Activated CD4-positive, alpha-beta T cell treated with anti-CD3 and anti-CD28 coated beads for 36 hours (primary cell): ENCODE results near the gene PARP14. TPM values are rescaled to one million over a fixed set of nuclear protein-coding genes. Genes with fewer than 3 reads are reported as not detected.
"Not testable (repeated sequence)": the region's sequence is repeated elsewhere in the genome, so short reads cannot be mapped to it uniquely, and the experiment has no call there.

Experiments
- ATAC-seq: fragments of 200-7000 bp; cut with Tn5 transposase; one replicate; pipeline ENCODE4 v1.10.0; 2021; ENCODE audit warnings: mild to moderate bottlenecking, moderate library complexity
- CTCF ChIA-PET: fragments of 350-600 bp; sonication (Branson Sonifier 250); formaldehyde crosslinking; loops from one replicate; lab custom pipeline; 2021; ENCODE audit warnings: antibody characterized with exemption; lab: Charles Lee
- POLR2A ChIA-PET: fragments of 350-600 bp; sonication (Branson Sonifier 250); formaldehyde crosslinking; loops from one replicate; lab custom pipeline; 2021; ENCODE audit warnings: antibody characterized with exemption, inconsistent platforms; lab: Charles Lee
- DNase-seq: peaks from one replicate; pipeline ENCODE4 v3.0.0-alpha.2; 2020
- H3K27ac Mint-ChIP-seq: one replicate; pipeline ENCODE4 v1.8.0; 2021; ENCODE audit warnings: mixed read lengths
- H3K27me3 Mint-ChIP-seq: one replicate; pipeline ENCODE4 v1.8.0; 2021; ENCODE audit warnings: mixed read lengths
- H3K36me3 Mint-ChIP-seq: one replicate; pipeline ENCODE4 v1.8.0; 2021; ENCODE audit warnings: low read depth, mixed read lengths
- H3K4me1 Mint-ChIP-seq: one replicate; pipeline ENCODE4 v1.8.0; 2021; ENCODE audit warnings: mixed read lengths
- H3K4me3 Mint-ChIP-seq: one replicate; pipeline ENCODE4 v1.8.0; 2021; ENCODE audit warnings: mild to moderate bottlenecking, moderate library complexity, mixed read lengths
- H3K9me3 Mint-ChIP-seq: one replicate; pipeline ENCODE4 v1.8.0; 2021; ENCODE audit warnings: low read depth, mixed read lengths
- intact Hi-C, 2 experiments: fragments of 100-400 bp; cut with DNase I in 1 of 2; cut with micrococcal nuclease in 1 of 2; formaldehyde crosslinking; loops; one replicate each; pipeline versions ENCODE4 v1.14.2 to v1.15.1; 2022 to 2024; cut with DNase I, micrococcal nuclease
- total RNA-seq, 2 experiments: library from RNA; stranded (reverse); gene quantifications; one replicate each; pipeline ENCODE4 v1.2.3, GENCODE V29; 2021

The PARP14 gene, protein sequence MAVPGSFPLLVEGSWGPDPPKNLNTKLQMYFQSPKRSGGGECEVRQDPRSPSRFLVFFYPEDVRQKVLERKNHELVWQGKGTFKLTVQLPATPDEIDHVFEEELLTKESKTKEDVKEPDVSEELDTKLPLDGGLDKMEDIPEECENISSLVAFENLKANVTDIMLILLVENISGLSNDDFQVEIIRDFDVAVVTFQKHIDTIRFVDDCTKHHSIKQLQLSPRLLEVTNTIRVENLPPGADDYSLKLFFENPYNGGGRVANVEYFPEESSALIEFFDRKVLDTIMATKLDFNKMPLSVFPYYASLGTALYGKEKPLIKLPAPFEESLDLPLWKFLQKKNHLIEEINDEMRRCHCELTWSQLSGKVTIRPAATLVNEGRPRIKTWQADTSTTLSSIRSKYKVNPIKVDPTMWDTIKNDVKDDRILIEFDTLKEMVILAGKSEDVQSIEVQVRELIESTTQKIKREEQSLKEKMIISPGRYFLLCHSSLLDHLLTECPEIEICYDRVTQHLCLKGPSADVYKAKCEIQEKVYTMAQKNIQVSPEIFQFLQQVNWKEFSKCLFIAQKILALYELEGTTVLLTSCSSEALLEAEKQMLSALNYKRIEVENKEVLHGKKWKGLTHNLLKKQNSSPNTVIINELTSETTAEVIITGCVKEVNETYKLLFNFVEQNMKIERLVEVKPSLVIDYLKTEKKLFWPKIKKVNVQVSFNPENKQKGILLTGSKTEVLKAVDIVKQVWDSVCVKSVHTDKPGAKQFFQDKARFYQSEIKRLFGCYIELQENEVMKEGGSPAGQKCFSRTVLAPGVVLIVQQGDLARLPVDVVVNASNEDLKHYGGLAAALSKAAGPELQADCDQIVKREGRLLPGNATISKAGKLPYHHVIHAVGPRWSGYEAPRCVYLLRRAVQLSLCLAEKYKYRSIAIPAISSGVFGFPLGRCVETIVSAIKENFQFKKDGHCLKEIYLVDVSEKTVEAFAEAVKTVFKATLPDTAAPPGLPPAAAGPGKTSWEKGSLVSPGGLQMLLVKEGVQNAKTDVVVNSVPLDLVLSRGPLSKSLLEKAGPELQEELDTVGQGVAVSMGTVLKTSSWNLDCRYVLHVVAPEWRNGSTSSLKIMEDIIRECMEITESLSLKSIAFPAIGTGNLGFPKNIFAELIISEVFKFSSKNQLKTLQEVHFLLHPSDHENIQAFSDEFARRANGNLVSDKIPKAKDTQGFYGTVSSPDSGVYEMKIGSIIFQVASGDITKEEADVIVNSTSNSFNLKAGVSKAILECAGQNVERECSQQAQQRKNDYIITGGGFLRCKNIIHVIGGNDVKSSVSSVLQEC (N-terminal part only)
- total RNA-seq, result 10 to 100 TPM; 51.6 to 57.9 TPM

DNA sequence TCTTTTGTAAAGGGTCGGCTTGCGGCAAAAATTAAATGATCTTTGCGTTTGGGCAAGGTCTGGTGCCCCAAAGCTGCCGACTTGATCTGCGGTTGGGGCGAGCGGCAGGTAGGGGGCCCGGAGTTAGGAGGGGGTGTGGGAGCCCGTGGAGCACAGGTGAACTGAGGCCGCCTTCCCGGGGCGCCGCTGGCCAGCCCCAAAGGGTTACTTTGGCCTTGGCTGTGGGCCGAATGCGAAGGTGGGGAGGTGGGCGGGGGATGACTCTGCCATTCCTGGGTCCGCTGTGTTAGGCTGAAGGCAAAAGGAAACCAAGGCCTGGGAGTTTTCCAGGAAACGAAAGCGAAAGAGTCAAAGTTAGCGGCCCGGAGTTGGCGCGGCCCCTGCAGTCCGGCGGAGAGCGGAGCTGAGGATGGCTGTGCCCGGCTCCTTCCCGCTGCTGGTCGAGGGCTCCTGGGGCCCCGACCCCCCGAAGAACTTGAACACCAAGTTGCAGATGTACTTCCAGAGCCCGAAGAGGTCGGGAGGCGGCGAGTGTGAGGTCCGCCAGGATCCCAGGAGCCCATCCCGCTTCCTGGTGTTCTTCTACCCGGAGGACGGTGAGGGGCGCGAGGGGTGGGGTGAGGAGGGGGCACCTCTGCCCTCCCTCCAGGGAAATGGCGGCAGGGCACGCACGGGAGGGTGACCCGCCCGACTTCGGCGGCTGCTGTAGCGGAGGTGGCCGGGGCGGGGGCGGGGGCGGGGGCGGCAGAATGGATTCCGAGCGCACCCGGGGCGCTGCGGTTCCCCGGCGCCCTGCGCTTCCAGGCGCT lies at the start of gene PARP14:
Gene PARP14 (plus strand): TSS at position 365 of the 809 bp plus-strand sequence. CDS start 45 bp downstream, at position 410.
- peaks cover 12% of the 10 kb centered on the region for H3K36me3 Mint-ChIP-seq
- ChIA-PET CTCF (interaction anchor here (1.0 to 4.8 kb wide), 13 partner anchors 8 to 298 kb away, joined by 3 to 58 read pairs (median 12); partner anchors contain the start of genes DTX3L, MIX23 and PARP9), POLR2A (interaction anchor here (0.6 to 1.8 kb wide), 3 partner anchors 113 to 264 kb away, joined by 3 to 7 read pairs (median 4); partner anchors contain the start of genes HSPBAP1 and WDR5B)
- H3K4me3 Mint-ChIP-seq, result peak within 1 kb of the TSS; percentile 95
- intact Hi-C loops, result loop anchor here (1.0 to 10.0 kb wide), 7 partner anchors 70 to 846 kb away; partner anchors contain the start of genes WDR5B (in 2 of the 2), EAF2 (in 1 of the 2), HSPBAP1 (in 1 of the 2) and IQCB1 (in 1 of the 2)
- ATAC-seq (peak; percentile 71), DNase-seq (peak; percentile 80)
- peaks cover 52% of the 10 kb centered on the region for H3K4me1 Mint-ChIP-seq
- no peaks in the 10 kb centered on the region for H3K27me3 Mint-ChIP-seq
- H3K27ac Mint-ChIP-seq, result peak within 1 kb of the TSS; percentile 97
- no peaks in the 10 kb centered on the region for H3K9me3 Mint-ChIP-seq

DNA sequence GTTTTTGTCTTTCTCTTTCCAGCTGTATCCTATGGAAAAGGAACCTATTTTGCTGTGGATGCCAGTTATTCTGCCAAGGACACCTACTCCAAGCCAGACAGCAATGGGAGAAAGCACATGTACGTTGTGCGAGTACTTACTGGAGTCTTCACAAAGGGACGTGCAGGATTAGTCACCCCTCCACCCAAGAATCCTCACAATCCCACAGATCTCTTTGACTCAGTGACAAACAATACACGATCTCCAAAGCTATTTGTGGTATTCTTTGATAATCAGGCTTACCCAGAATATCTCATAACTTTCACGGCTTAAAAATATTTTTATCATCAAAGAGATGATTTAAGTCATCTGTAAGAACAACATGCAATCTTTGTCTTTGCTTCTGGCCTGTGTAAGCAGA lies 44.9 kb upstream of the PARP14 start:
- intact Hi-C loops, result no loop called here
- POLR2A ChIA-PET, result no interaction called here
- H3K9me3 Mint-ChIP-seq, result no peaks in the 10 kb centered on the region
- no peak for DNase-seq
- H3K4me3 Mint-ChIP-seq, result no peak overlapping the region
- ATAC-seq, result no peak
- CTCF ChIA-PET, result interaction anchor here (0.8 kb wide), 1 partner anchor 267 kb away, joined by 3 read pairs; no protein-coding TSS in a partner anchor
- H3K27me3 Mint-ChIP-seq, result no peaks in the 10 kb centered on the region
- no peak overlapping the region for H3K27ac Mint-ChIP-seq
- H3K36me3 Mint-ChIP-seq, result peaks cover 6% of the 10 kb centered on the region
- no peaks in the 10 kb centered on the region for H3K4me1 Mint-ChIP-seq

DNA sequence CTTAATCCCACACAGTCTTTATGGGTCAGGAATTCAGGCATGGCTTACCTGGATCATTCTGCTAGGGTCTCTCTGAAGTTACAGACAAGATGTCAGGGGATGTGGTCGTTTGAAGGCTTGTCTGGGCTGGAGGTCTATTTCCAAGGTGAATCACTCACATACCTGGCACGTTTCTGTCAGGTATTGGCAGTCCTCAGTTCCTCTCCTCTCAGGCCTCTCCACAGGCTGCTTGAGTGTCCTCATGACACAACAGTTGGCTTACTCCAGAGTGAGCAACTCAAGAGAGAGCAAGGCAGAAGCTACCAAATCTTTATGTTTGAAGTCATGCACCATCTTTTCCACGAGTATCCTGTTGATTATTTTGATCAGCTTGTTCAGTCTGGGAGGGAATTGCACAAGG lies 43.9 kb upstream of the PARP14 start:
- POLR2A ChIA-PET, result no interaction called here
- CTCF ChIA-PET, result interaction anchor here (0.6 kb wide), 1 partner anchor 430 kb away, joined by 3 read pairs; the partner anchor contains the start of gene PDIA5
- Mint-ChIP-seq H3K9me3 (no peaks in the 10 kb centered on the region), H3K4me1 (no peaks in the 10 kb centered on the region), H3K4me3 (no peak overlapping the region), H3K36me3 (peaks cover 6% of the 10 kb centered on the region), H3K27ac (no peak overlapping the region), H3K27me3 (no peaks in the 10 kb centered on the region)
- no peak for DNase-seq
- intact Hi-C loops, result no loop called here
- ATAC-seq, result no peak

DNA sequence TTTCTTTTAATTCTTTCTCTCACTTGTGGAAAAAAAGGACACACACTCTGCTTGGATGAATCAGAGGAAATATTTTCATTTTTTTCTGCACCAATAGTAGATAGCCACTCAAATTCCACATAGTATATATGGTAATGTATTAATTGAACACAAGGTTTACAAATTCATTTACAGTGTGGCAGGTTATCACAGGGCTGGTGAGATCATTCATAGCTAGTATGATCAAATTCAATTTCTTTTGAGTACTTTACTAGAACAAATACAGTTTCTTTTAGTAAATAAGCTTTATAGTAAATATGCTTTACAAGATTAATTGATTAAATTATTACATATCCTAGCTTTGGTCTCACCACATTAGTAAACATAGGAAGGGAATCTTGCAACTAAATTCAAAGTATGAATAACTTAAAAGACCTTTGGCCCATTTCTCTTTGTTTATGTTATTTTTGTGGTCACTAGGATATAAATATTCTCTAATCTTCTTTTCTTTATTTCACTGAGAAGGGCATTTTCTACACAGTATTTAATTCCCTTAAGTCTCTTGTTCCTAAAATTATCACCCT lies 40.1 kb upstream of the PARP14 start:
- DNase-seq (no peak), ATAC-seq (no peak)
- Mint-ChIP-seq H3K9me3 (no peaks in the 10 kb centered on the region), H3K4me1 (peaks cover 6% of the 10 kb centered on the region), H3K4me3 (no peak overlapping the region), H3K27me3 (no peaks in the 10 kb centered on the region), H3K36me3 (peaks cover 4% of the 10 kb centered on the region), H3K27ac (no peak overlapping the region)
- CTCF ChIA-PET, result interaction anchor here (0.7 to 2.0 kb wide), 4 partner anchors 12 to 216 kb away, joined by 3 to 6 read pairs (median 4); no protein-coding TSS in a partner anchor
- intact Hi-C loops, result no loop called here
- POLR2A ChIA-PET, result interaction anchor here (0.5 kb wide), 1 partner anchor 1386 kb away, joined by 6 read pairs; no protein-coding TSS in a partner anchor

DNA sequence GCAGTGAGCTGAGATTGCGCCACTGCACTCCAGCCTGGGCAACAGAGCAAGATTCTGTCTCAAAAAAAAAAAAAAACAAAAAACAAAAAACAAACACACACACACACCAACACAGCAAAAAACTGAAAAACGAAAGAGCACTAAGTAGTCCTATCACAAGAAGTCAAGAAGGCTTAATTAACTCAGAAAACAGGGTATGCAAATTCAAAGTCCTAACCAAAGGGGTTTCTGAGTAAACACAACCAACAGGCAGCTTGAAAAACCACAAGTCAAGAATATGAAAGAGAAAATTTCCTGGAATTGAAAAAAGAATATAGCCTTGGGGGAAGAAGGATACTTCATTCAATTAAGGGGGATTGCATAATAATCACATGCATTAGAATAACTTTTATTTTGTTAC lies 37.7 kb upstream of the PARP14 start:
- ChIA-PET POLR2A (no interaction called here), CTCF (interaction anchor here (0.7 kb wide), 1 partner anchor 21 kb away, joined by 3 read pairs; no protein-coding TSS in a partner anchor)
- DNase-seq (no peak), ATAC-seq (peak; percentile 64)
- intact Hi-C loops, result no loop called here
- peaks cover 6% of the 10 kb centered on the region for H3K4me1 Mint-ChIP-seq
- no peak overlapping the region for H3K27ac Mint-ChIP-seq
- H3K36me3 Mint-ChIP-seq, result no peaks in the 10 kb centered on the region
- no peak overlapping the region for H3K4me3 Mint-ChIP-seq
- peaks cover 3% of the 10 kb centered on the region for H3K27me3 Mint-ChIP-seq
- H3K9me3 Mint-ChIP-seq, result no peaks in the 10 kb centered on the region

DNA sequence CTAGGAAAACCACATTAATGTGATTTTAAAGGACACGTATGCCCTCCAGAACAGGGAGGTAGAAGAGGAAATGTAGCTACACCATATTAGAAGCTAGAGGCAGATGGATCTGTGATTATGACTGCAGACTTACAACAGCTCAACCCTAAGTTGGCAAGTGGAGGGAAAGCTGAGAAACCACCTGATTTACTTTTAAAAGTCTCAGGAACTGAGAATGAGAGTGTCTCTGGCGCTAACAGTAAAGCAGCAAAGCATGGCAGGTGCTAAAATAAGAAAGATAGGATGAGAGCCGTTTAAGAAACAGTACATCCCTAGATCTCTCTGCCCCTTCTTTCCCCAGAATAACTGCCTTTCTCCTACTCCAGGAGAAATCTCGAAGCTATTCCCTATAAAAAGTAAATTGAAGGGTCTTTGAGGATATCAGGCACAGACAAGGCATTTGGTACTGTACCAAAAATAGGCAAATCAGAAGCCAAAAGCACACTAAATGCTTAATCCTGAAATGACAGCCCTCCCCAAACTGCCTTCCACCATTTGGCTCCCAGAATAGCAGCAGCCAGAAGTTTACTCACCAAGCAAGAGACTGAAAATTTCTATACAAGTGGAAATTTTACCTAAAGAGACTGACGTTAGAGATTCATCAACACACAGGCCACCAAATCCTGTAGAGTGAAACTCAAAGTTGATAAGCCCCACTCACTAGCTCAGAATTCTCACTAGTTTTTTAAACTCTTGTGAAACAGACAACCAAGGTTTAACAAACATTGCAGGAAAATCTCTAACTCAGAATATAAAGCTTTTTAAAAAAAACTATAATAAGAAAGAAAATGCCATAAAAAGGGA lies 34.3 kb upstream of the PARP14 start:
- H3K27ac Mint-ChIP-seq, result no peak overlapping the region
- no peaks in the 10 kb centered on the region for H3K36me3 Mint-ChIP-seq
- intact Hi-C loops, result no loop called here
- H3K27me3 Mint-ChIP-seq, result peaks cover 5% of the 10 kb centered on the region
- no peaks in the 10 kb centered on the region for H3K9me3 Mint-ChIP-seq
- ChIA-PET CTCF (interaction anchor here (0.7 to 1.2 kb wide), 2 partner anchors 15 to 837 kb away, joined by 3 to 5 read pairs; no protein-coding TSS in a partner anchor), POLR2A (no interaction called here)
- ATAC-seq, result no peak
- no peak overlapping the region for H3K4me3 Mint-ChIP-seq
- DNase-seq, result no peak
- H3K4me1 Mint-ChIP-seq, result peaks cover 6% of the 10 kb centered on the region

DNA sequence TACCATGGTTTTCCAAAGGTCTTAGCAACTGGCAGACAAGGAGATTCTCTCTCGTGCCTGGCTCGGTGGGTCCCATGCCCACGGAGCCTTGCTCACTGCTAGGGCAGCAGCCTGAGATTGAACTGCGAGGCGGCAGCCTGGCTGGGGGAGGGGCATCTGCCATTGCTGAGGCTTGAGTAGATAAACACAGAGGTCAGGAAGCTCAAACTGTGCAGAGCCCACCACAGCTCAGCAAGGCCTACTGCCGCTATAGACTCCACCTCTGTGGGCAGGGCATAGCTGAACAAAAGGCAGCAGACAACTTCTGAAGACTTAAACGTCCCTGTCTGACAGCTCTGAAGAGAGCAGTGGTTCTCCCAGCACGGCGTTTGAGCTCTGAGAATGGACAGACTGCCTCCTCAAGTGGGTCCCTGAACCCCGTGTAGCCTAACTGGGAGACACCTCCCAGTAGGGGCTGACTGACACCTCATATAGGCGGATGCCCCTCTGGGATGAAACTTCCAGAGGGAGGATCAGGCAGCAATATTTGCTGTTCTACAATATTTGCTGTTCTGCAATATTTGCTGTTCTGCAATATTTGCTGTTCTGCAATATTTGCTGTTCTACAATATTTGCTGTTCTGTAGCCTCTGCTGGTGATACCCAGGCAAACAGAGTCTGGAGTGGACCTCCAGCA lies 29.3 kb upstream of the PARP14 start:
- H3K4me3 Mint-ChIP-seq, ATAC-seq, intact Hi-C loops, DNase-seq, POLR2A ChIA-PET, H3K27me3 Mint-ChIP-seq, H3K4me1 Mint-ChIP-seq, H3K27ac Mint-ChIP-seq, H3K36me3 Mint-ChIP-seq, H3K9me3 Mint-ChIP-seq: not testable (repeated sequence)
- CTCF ChIA-PET, result interaction anchor here (1.2 to 1.3 kb wide), 2 partner anchors 27 to 31 kb away, joined by 4 to 5 read pairs; no protein-coding TSS in a partner anchor

DNA sequence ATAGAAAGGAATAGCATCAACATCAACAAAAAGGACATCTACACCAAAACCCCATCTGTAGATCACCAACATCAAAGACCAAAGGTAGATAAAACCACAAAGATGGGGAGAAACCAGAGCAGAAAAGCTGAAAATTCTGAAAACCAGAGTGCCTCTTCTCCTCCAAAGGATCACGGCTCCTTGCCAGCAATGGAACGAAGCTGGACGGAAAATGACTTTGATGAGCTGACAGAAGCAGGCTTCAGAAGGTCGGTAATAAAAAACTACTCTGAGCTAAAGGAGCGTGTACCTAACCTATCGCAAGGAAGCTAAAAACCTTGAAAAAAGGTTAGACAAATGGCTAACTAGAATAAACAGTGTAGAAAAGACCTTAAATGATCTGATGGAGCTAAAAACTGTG lies 28.7 kb upstream of the PARP14 start:
- ATAC-seq, H3K27ac Mint-ChIP-seq, POLR2A ChIA-PET: not testable (repeated sequence)

More for the DNA sequence above, 28.7 kb upstream of the PARP14 start:
- H3K36me3 Mint-ChIP-seq, intact Hi-C loops, H3K27me3 Mint-ChIP-seq, H3K9me3 Mint-ChIP-seq, H3K4me1 Mint-ChIP-seq, H3K4me3 Mint-ChIP-seq, DNase-seq: not testable (repeated sequence)
- CTCF ChIA-PET, result interaction anchor here (1.3 kb wide), 1 partner anchor 27 kb away, joined by 4 read pairs; no protein-coding TSS in a partner anchor
